UCSD-AML1 (cell line): ENCODE measurements around the gene TMX3.

Source experiments
- DNase-seq: peaks from one replicate; lab custom pipeline; 2025; ENCODE audit not compliant: unreplicated experiment; lab: John Stamatoyannopoulos, UW

TMX3 gene

DNA sequence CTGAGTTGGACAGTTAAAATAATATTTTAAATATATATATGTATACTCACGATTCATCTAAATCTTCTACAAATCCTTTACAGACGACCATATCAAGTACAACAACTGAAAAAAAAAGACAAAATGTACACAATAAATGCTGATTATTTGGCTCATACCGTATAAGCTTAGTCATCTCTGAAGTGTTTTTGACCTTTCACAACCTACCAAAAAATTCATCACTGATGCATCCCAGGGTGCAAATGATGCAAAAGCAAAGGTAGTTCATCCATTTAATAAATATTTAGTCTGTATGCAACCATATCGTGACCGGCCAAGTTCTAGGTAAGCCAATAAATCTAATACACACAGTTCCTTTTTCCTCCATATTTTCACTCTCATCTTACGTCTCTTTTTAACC lies 1.1 kb downstream of the TMX3 start:
- no peak for DNase-seq

DNA sequence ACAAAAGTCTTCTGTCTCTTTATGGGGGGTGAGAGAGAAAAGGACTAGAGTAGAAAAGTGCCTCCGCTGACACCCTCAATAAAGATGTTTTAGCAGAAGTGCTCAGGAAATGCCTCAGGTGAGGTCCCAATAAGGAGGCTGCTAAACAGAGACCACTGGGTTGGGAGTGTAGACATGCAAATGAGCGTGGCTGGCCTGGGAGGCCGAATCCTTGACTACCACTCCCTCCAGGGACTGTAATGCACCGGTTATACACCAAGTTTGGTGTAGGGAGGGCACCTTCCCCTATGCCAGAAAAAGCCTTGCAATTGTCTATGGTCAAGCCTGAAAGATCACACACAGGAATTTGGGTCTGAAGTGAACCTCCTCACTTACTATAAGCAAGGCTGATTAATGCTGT lies 1.8 kb downstream of the TMX3 start:
- no peak for DNase-seq

DNA sequence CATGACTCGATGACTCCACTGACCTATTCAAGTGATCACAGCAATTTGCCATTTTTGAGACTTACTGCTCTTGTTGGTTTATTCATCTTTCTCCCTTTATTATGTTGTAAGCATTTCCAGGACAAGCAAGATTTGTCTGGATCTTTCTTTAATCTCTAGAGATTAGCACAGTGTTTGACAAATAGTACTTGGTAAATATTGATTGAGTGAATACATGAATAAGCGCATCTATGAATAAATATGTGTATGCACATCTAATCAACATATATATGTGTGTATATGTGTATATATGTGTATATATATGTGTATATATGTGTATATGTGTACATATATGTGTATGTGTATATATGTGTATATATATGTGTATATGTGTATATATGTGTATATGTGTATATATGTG lies 7.3 kb downstream of the TMX3 start:
- no peak for DNase-seq

GRCh38 chr18:68705119-68705518 lies 9.8 kb downstream of the TMX3 start:
- no peak for DNase-seq

- no peak for DNase-seq
Observed at GRCh38 chr18:68703326-68703725, 11.6 kb downstream of the TMX3 start.

DNA sequence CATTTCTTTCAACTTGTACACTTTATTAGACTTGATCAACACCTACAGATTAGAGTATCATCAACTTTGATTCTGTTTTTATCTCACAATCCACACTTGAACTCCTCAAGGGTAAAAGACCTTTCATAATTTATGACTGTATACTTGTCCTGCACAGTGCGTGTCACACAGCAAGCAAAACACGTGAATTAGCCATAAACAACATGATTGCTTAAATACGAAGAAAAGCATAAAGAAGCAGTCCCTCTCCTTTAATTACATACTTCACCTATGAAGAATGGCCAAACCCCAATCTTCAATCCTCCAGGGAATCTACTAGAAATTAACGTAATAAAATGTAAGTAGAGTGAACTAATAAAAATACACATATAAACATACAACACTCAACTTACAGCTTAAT lies 13.6 kb downstream of the TMX3 start:
- DNase-seq = no peak

- no peak for DNase-seq
Observed at GRCh38 chr18:68699043-68699442, 15.9 kb downstream of the TMX3 start.

GRCh38 chr18:68696937-68697336 lies 18.0 kb downstream of the TMX3 start:
- no peak for DNase-seq

- no peak for DNase-seq
Observed at GRCh38 chr18:68694316-68694715, 20.6 kb downstream of the TMX3 start.

DNA sequence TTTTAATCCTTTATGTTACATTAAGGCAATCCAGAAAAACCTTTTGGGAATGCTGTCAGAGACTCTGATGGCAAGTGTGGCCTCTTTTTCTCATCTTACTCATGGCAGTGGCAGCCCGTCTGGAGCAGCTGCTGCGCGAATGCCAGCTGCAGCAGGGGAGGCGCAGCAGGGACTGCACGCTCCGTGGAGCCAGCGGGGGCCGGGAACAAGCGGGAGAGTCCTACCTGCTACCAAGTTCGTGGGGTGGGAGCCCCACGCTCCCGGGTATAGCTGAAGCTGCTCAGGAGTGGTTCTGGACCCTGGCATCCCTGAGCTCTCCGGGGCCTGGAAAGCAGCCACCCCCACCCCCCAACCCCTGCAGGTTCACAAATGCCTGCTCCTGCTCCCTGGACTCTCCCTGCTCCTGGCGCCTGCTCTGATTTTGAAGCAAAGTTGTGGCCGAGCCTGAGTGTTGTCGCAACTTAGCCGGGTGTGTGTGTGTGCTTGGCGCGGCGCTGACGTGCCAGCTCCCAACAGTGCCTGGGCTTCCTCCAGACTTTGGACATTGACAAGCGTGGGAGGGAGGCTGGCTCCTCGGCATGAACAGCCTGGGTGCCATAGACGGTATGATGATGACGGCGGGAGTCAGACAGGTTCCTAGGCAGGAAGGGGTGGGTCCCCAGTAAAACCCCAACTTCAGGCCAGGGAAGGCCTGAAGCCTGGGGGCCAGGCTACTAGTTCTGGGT lies 21.7 kb downstream of the TMX3 start:
- no peak for DNase-seq

GRCh38 chr18:68679528-68679927 lies 35.4 kb downstream of the TMX3 start:
- no peak for DNase-seq

- DNase-seq = no peak
Observed at GRCh38 chr18:68676913-68677312, 38.0 kb downstream of the TMX3 start.

GRCh38 chr18:68667121-68667520 lies 47.8 kb downstream of the TMX3 start:
- DNase-seq = no peak

DNA sequence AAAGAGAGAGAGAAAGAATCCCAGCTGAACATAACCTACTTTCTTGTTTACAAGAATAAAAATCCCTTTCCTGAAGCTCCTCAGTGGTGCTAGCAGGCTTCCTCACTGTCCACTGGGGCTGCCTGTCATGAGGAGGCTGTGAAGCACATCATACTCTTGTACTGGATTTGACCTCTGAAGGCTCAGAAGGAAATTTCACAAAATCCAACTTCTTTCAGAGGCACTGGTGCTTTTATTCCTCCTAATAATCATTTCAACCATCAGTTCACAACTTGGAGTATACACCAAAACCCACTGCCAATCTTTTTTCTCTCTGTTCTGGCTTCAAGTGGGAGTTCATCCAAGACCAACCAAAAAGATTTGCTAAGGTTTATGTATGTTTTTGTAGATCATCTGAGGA lies 48.5 kb downstream of the TMX3 start:
- no peak for DNase-seq

GRCh38 chr18:68665628-68666027 lies 49.3 kb downstream of the TMX3 start:
- DNase-seq = no peak

GRCh38 chr18:68662754-68663153 lies 52.2 kb downstream of the TMX3 start:
- no peak for DNase-seq

GRCh38 chr18:68660354-68661183 lies 54.3 kb downstream of the TMX3 start:
- DNase-seq = peak; percentile 6

GRCh38 chr18:68648191-68648590 lies 66.7 kb downstream of the TMX3 start:
- no peak for DNase-seq

DNA sequence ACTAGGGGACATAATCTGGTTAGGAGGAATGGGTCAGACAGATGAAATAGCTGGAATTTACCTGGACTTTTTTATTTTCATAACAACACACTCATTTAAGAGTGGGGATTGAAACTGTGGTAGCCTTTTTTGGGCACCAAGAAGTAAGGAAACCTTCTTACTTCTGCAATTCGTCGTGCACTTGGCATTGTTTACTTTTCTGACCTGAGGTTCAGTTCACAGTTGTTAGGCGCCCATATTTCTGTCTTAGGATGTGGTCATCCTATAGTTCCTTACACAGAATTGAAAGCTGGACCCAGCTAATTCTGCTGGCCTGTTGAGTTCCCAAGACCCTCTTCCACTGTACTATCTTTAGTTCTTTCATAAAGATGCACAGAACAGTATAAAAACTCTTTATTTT lies 72.9 kb downstream of the TMX3 start:
- no peak for DNase-seq

GRCh38 chr18:68640861-68641260 lies 74.0 kb downstream of the TMX3 start:
- DNase-seq = no peak

DNA sequence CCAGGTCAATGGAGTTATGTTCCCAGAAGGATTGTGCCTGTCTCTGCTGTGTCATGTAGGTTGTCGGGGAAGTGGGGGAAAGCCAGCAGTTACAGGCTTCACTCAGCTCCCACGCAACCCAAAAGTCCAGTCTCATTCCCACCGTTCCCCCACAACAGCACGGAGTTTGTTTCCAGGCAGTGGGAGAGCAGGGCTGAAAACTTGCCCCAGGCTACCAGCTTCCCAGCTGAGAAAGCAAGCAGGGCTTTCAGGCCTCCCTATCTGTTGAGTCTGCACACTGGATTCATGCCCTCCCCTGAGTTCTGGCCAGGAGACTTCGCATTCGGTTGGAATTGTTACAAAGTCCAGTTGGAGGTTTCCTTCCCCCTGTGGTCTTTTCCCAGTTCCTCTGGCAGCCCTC lies 76.3 kb downstream of the TMX3 start:
- no peak for DNase-seq

DNA sequence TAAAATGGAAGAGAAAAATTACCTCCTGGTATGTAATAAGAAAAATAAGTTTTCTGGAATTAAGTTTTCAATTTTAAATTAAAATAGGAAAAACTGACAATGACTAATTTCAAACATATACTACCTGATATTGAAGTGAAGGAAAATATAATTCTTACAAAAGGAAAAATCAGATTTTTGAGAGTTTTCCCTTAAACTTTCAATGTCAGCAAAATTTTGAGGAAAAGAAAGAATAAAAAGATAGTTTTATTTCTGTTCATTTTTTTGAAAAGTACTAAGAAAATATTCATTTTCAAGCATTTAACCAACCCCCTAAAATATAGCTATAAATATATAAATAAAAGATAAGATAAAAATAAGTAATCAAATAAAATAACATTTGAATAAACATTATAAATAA lies 87.1 kb downstream of the TMX3 start:
- DNase-seq = no peak
